IMR-90 (cell line): ENCODE results near the gene CIART. TPM values are rescaled to one million over a fixed set of nuclear protein-coding genes. Genes with fewer than 3 reads are reported as not detected.
"Not testable (repeated sequence)": the region's sequence is repeated elsewhere in the genome, so short reads cannot be mapped to it uniquely, and the experiment has no call there.

ENCODE experiments used
- ATAC-seq: fragments of 200-7000 bp; cut with Tn5 transposase; 2 replicates; pipeline ENCODE4 v1.9.1; 2020; ENCODE audit warnings: low read depth, mild to moderate bottlenecking, moderate library complexity
- BruUV-seq: library from RNA; stranded (reverse); fragments of 400-500 nt; replicated peaks from 2 replicates; lab custom pipeline; 2021; lab: Mats Ljungman, UMichigan
- CTCF ChIA-PET: fragments of 300-600 bp; formaldehyde crosslinking; extraction: SDS; loops from one replicate; lab custom pipeline; 2021; ENCODE audit warnings: antibody characterized with exemption; lab: Yijun Ruan, JAX
- POLR2A ChIA-PET: fragments of 300-600 bp; sonication (Branson Sonifier 250); formaldehyde crosslinking; loops from one replicate; lab custom pipeline; 2022; ENCODE audit warnings: antibody characterized with exemption; ENCODE audit not compliant: unreplicated experiment; lab: Charles Lee
- DNase-seq: peaks from one replicate; pipeline ENCODE4 v3.0.0; 2013
- H2AFZ ChIP-seq: replicated peaks from 2 replicates; pipeline ENCODE3; 2013; ENCODE audit warnings: low read length, mild to moderate bottlenecking; ENCODE audit not compliant: poor library complexity
- H2AK5ac ChIP-seq: 2 replicates; pipeline ENCODE4 v1.6.1; 2013; ENCODE audit warnings: low read depth, low read length, inconsistent platforms
- H2AK9ac ChIP-seq: replicated peaks from 2 replicates; pipeline ENCODE3; 2013; ENCODE audit warnings: mild to moderate bottlenecking, low read depth, low read length, moderate library complexity; ENCODE audit not compliant: poor library complexity
- H2BK120ac ChIP-seq: 2 replicates; pipeline ENCODE4 v1.6.1; 2013; ENCODE audit warnings: low read depth, low read length, inconsistent platforms
- H2BK15ac ChIP-seq: 3 replicates; pipeline ENCODE4 v1.6.1; 2013; ENCODE audit warnings: low read depth, low read length, inconsistent platforms
- H2BK20ac ChIP-seq: 2 replicates; pipeline ENCODE4 v1.6.1; 2013; ENCODE audit warnings: low read depth, mild to moderate bottlenecking, inconsistent platforms, low read length, moderate library complexity
- H2BK5ac ChIP-seq: 2 replicates; pipeline ENCODE4 v1.6.1; 2013; ENCODE audit warnings: mild to moderate bottlenecking, low read depth, low read length, inconsistent platforms; ENCODE audit not compliant: poor library complexity, severe bottlenecking
- H3K14ac ChIP-seq: replicated peaks from 2 replicates; pipeline ENCODE4 v1.6.1; 2013; ENCODE audit warnings: low read depth, low read length, inconsistent platforms
- H3K18ac ChIP-seq: 2 replicates; pipeline ENCODE4 v1.6.1; 2013; ENCODE audit warnings: low read depth, low read length, control low read depth
- H3K23ac ChIP-seq: 2 replicates; pipeline ENCODE4 v1.6.1; 2013; ENCODE audit warnings: low read depth, low read length, inconsistent platforms
- H3K27ac ChIP-seq: 2 replicates; pipeline ENCODE4 v1.5.1; 2013; ENCODE audit warnings: mild to moderate bottlenecking, control low read depth, low read length; ENCODE audit not compliant: insufficient read depth
- H3K27me3 ChIP-seq: 2 replicates; pipeline ENCODE4 v1.6.1; 2013; ENCODE audit warnings: low read length; ENCODE audit not compliant: control insufficient read depth, insufficient read depth
- H3K36me3 ChIP-seq: 2 replicates; pipeline ENCODE4 v1.6.1; 2013; ENCODE audit warnings: low read length, mixed read lengths; ENCODE audit not compliant: control insufficient read depth, insufficient read depth
- H3K4ac ChIP-seq: 2 replicates; pipeline ENCODE4 v1.6.1; 2013; ENCODE audit warnings: low read depth, low read length, inconsistent platforms
- H3K4me1 ChIP-seq: 2 replicates; pipeline ENCODE4 v1.6.1; 2013; ENCODE audit warnings: low read length, mixed read lengths; ENCODE audit not compliant: control insufficient read depth, insufficient read depth
- H3K4me2 ChIP-seq: 2 replicates; pipeline ENCODE4 v1.6.1; 2013; ENCODE audit warnings: low read depth, mild to moderate bottlenecking, control low read depth, low read length, moderate library complexity
- H3K4me3 ChIP-seq: 2 replicates; pipeline ENCODE4 v1.5.1; 2013; ENCODE audit warnings: low read depth, mild to moderate bottlenecking, control low read depth, low read length, moderate library complexity; ENCODE audit not compliant: insufficient read depth
- H3K56ac ChIP-seq: 2 replicates; pipeline ENCODE4 v1.6.1; 2013; ENCODE audit warnings: low read length, inconsistent platforms; ENCODE audit not compliant: insufficient read depth; ENCODE audit errors: extremely low read depth
- H3K79me1 ChIP-seq, 2 experiments: 2 replicates each; pipeline ENCODE4 v1.6.1; 2013; ENCODE audit warnings: low read length in 2 of 2, inconsistent platforms in 1 of 2, low read depth in 1 of 2
- H3K9ac ChIP-seq: 2 replicates; pipeline ENCODE4 v1.6.1; 2013; ENCODE audit warnings: low read depth, low read length, control low read depth
- H3K9me1 ChIP-seq: 2 replicates; pipeline ENCODE4 v1.6.1; 2013; ENCODE audit warnings: low read length, inconsistent platforms; ENCODE audit not compliant: insufficient read depth
- H3K9me3 ChIP-seq: 2 replicates; pipeline ENCODE4 v1.6.1; 2013; ENCODE audit warnings: low read length; ENCODE audit not compliant: control insufficient read depth, insufficient read depth
- H4K20me1 ChIP-seq: 2 replicates; pipeline ENCODE4 v1.6.1; 2013; ENCODE audit warnings: low read length, inconsistent platforms; ENCODE audit not compliant: insufficient read depth
- H4K5ac ChIP-seq: 2 replicates; pipeline ENCODE4 v1.6.1; 2013; ENCODE audit warnings: mild to moderate bottlenecking, low read depth, low read length, control low read depth
- H4K8ac ChIP-seq, 2 experiments: 2 replicates each; pipeline ENCODE4 v1.6.1; 2013; ENCODE audit warnings: low read depth in 2 of 2, low read length in 2 of 2, control low read depth in 1 of 2, inconsistent platforms in 1 of 2
- H4K91ac ChIP-seq: 2 replicates; pipeline ENCODE4 v1.6.1; 2013; ENCODE audit warnings: low read depth, low read length, inconsistent platforms; ENCODE audit not compliant: insufficient read depth
- WGBS, 2 experiments: methylation state at CpG; one replicate each; pipeline versions ENCODE4 v1.1.5 to v1.1.7; 2013; ENCODE audit warnings: missing lambda C conversion rate in 2 of 2; ENCODE audit not compliant: insufficient read length in 1 of 2; ENCODE audit errors: extremely low coverage in 2 of 2; 5-methylcytosine and 5-hydroxymethylcytosine counted together
- dilution Hi-C: fragments of 300-500 bp; cut with HindIII; formaldehyde crosslinking; loops from one replicate; pipeline ENCODE4 v1.14.3; 2018; ENCODE audit warnings: low sequenced_read_pairs; ENCODE audit not compliant: unreplicated experiment
- in situ Hi-C: fragments of 300-500 bp; cut with MboI; formaldehyde crosslinking; loops from 3 replicates; pipeline ENCODE4 v1.14.3; 2019; ENCODE audit warnings: low sequenced_read_pairs, inconsistent platforms, mixed read lengths
- intact Hi-C: fragments of 100-400 bp; cut with micrococcal nuclease; formaldehyde crosslinking; loops from 2 replicates; pipeline ENCODE4 v1.10.0; 2022
- polyA plus RNA-seq, 3 experiments: library from polyadenylated mRNA; depleted of rRNA; stranded (reverse); fragments of >200 nt; gene quantifications; 2 replicates each; pipeline ENCODE4 v1.2.3, GENCODE V29; 2012; ENCODE audit warnings: low replicate concordance in 1 of 3
- total RNA-seq: library from RNA; depleted of rRNA; stranded (reverse); fragments of >200 nt; gene quantifications from 2 replicates; pipeline ENCODE4 v1.2.3, GENCODE V29; 2012

The CIART gene
- total and polyA plus RNA-seq, 2 of the 4 experiments (the other 2 are of a cell fraction): 16.5 to 18.1 TPM

GRCh38 chr1:150308585-150308984, 26.2 kb downstream of the CIART start:
- POLR2A ChIA-PET, ATAC-seq, H3K4me1 ChIP-seq, H3K4me3 ChIP-seq, H2BK20ac ChIP-seq, intact Hi-C loops, H3K18ac ChIP-seq, H2AK5ac ChIP-seq, H2AFZ ChIP-seq, H3K9ac ChIP-seq, H3K56ac ChIP-seq, H3K14ac ChIP-seq, H4K8ac ChIP-seq, H4K20me1 ChIP-seq, H3K23ac ChIP-seq, H2BK120ac ChIP-seq, DNase-seq, H3K27me3 ChIP-seq, in situ Hi-C loops, H2AK9ac ChIP-seq, H3K27ac ChIP-seq, H3K79me1 ChIP-seq, H3K4ac ChIP-seq, H4K5ac ChIP-seq, H3K4me2 ChIP-seq, H2BK15ac ChIP-seq, H2BK5ac ChIP-seq, CTCF ChIA-PET, H3K9me3 ChIP-seq, H3K9me1 ChIP-seq, dilution Hi-C loops, BruUV-seq, H4K91ac ChIP-seq: not testable (repeated sequence)
- WGBS, 2 experiments: no CpG with 5 or more reads among the region's 9 CpGs
- peaks cover 13% of the 10 kb centered on the region for H3K36me3 ChIP-seq
